DMS114 treated with DMSO at 0.1 percent for 48 hours (cell line): ENCODE measurements around the gene ZPLD1.

Experiments used
- DNase-seq: peaks from one replicate; lab custom pipeline; 2025; ENCODE audit not compliant: unreplicated experiment; lab: John Stamatoyannopoulos, UW

The ZPLD1 gene

DNA sequence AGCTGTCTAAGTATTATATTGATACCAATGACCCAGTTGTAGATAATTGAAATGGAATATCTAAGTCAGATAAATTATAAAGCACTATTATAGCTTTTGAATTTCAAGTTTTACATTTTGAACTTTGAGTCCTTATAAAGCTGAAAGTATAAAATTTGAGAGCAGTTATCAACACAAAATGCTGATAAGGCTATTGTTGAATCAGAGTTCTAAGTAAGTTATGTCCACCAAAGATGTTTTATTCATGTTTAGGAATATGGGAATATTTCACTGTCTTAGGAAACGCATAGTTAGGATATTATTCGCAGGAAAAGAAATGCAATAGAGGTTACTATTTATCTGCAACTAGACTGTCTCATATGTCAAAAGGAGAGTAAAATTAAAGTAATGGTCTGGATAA lies 29.4 kb downstream of the ZPLD1 start:
- no peak for DNase-seq

- DNase-seq, result no peak
These were observed 31.2 kb downstream of the ZPLD1 start for GRCh38 chr3:102466001-102466400.

GRCh38 chr3:102470066-102470465 lies 35.3 kb downstream of the ZPLD1 start:
- no peak for DNase-seq

DNA sequence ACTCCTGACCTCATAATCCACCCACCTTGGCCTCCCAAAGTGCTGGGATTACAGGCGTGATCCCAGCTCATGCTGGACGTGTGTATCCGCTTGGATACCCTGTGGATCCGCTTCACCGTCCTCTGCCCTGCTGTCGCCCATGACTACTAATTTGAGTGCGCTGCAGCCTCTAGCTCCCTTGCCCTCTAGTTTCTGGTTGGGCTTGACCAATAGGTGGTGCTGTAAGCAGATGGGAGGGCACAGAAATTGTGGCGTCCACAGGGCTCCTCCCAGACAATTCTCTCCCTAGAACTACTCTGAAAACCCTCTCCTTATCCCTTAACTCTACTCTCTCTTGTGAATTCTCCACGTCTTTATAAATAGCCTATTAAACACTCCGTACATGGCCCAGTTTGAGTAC lies 36.2 kb downstream of the ZPLD1 start:
- DNase-seq, result no peak

- no peak for DNase-seq
These were observed 36.7 kb downstream of the ZPLD1 start for GRCh38 chr3:102471491-102471890.

DNA sequence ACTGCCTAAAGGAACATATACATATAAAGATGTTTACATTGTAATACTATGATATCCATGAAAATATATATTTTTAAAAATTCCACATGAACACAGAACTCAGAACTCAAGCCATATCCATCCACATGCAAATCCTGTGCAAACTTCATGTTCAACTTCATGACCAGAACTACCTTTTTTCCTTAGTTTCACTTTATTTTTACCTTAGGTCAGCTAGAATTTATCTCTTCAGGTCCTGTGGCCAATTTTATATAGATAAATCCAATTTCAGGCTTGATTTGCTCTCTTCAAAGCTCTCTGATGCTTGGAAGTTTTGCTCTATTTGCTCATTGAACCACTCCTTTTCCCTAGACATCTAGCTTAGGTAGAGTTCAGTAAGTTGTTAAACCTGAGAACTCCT lies 38.8 kb downstream of the ZPLD1 start:
- no peak for DNase-seq

DNA sequence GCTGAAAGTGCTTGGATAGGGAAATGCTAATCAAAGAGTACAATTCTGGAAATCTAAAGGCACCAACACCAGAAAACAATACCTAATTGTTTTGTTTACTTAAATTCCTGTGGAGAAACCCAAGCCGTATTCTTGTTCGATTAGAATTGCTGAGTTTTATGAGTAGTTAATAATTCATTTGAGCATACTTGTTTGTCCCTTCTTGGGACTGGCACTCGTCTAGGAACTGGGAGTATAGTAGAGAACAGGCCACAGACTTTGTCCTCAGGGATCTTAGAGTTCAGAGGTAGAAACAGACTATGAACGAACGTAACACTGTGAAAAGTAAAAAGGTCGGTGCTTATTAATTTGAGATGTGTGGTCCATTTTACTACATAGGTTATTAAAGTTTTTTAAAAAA lies 39.4 kb downstream of the ZPLD1 start:
- no peak for DNase-seq

DNA sequence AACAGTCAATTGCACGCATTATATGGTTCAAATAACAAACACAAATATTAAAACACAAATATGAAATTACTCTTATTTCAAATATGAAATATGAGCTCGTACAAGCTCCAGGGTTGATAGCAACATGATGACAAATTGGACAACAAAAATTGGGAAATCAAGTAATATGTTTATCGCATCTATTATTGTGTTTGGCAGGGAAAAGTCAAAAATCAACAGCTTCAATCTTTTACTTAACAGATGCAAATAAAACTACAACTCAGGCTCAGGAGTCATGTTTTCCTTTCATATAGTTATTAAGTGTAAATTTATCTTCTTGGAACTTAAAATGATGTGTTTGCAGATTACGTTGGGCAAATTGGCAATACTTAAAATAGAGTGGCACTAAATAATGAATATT lies 41.4 kb downstream of the ZPLD1 start:
- DNase-seq, result no peak

DNA sequence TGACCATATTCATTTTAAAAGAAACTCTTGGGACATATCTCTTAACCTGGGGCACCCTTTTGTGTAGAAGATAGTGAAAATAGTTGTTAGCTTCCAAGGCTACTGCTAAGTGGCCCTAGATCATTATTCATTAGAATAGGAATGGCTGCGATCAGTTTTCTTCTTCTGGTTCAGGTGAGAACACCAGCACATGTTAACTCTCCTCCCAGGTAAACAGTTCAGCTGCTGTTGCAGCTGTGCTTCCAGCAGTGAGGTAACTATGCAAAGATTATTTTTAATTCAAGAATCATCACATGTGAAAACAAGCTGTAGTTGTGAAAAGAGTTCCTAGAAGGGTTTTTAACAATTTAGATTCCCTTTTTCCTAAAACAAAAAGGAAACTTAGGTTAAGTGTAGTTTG lies 43.3 kb downstream of the ZPLD1 start:
- no peak for DNase-seq

GRCh38 chr3:102480139-102480538 lies 45.3 kb downstream of the ZPLD1 start:
- DNase-seq, result no peak

GRCh38 chr3:102481050-102481449 lies 46.2 kb downstream of the ZPLD1 start:
- no peak for DNase-seq

DNA sequence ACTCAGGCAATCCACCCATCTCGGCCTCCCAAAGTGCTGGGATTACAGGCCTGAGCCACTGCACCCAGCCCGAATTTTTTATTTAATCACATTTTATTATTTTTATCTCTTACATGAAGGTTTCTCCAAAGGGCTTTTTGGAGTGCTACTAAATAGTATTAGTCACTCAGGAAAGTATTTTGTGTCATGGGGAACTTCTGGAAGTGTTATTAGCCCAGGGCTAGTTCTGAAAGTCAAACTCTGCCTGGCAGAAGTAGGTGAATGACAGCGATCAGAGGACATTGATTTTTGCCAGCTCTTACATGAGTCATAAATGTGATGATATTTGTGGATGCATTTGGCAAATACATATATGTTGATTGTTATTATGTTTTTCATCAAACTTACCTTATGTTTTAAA lies 48.7 kb downstream of the ZPLD1 start:
- DNase-seq, result no peak

DNA sequence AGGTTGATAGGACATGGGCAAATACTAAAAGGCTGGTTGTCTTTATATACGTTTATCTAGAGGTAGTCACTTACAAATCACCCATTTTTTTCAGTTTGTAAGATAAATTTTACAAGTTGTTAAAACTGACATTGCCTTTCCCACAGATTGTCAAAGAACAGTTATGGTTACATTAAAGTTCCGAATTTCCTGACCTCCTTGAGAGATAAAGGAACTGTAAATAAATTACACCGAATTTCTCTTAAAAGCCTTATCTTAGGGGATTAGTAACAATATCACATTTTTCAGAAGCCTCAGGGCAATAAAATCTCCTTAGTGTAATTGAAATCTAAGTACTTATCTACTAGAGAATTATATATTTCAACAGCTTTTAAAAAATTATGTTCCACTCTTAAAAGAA lies 49.5 kb downstream of the ZPLD1 start:
- no peak for DNase-seq

- DNase-seq, result no peak
These were observed 50.9 kb downstream of the ZPLD1 start for GRCh38 chr3:102485701-102486100.

- DNase-seq, result no peak
These were observed 53.5 kb downstream of the ZPLD1 start for GRCh38 chr3:102488331-102488730.

GRCh38 chr3:102492300-102492699 lies 57.5 kb downstream of the ZPLD1 start:
- no peak for DNase-seq

GRCh38 chr3:102497571-102497970 lies 62.8 kb downstream of the ZPLD1 start:
- DNase-seq, result no peak

- DNase-seq, result no peak
These were observed 70.7 kb downstream of the ZPLD1 start for GRCh38 chr3:102505542-102505941.

- DNase-seq, result no peak
These were observed 75.8 kb downstream of the ZPLD1 start for GRCh38 chr3:102510663-102511062.

DNA sequence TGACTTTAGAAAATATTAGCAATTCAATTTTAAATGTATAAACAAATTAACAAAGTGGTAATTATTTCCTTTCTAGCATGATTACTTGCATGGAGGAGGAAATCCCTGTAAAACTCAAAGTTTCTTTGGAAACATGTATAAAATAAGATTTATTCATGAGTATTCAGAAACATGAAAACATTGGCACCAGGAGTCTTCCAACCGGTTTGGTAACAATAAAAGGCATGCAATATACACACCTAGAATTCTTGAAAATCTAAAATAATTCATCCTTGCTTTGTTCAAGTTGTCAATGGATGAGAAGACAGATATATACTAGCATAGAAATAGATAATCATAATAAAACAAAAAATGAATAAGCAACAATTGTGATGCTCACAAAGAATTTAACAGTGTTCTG lies 76.4 kb downstream of the ZPLD1 start:
- no peak for DNase-seq

- DNase-seq, result no peak
These were observed 76.8 kb downstream of the ZPLD1 start for GRCh38 chr3:102511639-102512038.

- no peak for DNase-seq
These were observed 78.1 kb downstream of the ZPLD1 start for GRCh38 chr3:102512734-102513504.

DNA sequence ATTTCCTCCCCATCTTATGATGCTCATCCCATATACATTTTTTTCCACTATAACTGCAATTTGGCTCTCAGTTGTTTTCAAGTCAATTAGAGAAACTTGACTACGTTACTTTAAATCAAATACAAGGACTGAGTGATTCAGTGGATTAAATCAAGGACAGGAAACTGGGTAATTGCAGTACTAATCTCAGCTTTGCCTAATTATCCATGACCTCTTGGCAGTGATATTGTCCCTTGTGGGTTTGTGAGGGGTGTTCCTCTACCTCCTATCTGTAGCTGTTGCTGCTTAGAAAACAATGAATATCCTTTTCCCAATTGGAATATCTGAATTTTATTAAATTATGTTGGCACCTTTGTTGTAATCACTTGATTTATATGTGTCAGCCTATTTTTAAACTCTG lies 79.4 kb downstream of the ZPLD1 start:
- no peak for DNase-seq
